ENCODE data around the gene SLCO2B1.
A peak's percentile ranks its signal among the peaks of the same experiment; 100 is the strongest.

Gene SLCO2B1

DNA sequence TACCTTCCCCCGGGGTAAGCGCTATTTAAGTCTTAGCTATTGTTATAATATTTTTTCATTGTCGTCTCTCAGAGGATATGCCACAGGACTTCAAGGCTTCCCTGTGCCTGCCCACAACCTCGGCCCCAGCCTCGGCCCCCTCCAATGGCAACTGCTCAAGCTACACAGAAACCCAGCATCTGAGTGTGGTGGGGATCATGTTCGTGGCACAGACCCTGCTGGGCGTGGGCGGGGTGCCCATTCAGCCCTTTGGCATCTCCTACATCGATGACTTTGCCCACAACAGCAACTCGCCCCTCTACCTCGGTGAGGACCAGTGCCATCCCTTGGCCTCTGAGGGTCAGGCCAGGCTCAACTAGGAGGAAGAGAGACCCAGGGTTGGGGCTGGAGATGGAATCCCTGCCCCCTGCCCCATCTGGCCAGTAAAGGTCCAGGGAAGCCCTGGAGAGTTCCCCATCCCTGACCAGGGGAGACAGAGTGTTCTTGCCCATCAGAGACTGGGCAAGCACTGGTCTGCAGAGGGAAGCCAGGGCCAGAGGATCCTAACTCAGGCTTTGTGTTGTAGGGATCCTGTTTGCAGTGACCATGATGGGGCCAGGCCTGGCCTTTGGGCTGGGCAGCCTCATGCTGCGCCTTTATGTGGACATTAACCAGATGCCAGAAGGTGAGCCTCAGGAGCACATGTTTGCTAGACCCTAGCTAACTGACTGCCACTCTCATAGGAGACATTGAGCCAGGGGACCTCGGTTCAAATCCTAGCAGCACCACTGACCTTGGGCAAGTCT is 18.4 kb downstream of the SLCO2B1 start:
- no peak overlapping the region for H3K4me3 ChIP-seq (ENCODE audit: low read depth, low read length)
- no peak for DNase-seq (ENCODE audit: low read depth)
- TF ChIP-seq, protein P1, sequence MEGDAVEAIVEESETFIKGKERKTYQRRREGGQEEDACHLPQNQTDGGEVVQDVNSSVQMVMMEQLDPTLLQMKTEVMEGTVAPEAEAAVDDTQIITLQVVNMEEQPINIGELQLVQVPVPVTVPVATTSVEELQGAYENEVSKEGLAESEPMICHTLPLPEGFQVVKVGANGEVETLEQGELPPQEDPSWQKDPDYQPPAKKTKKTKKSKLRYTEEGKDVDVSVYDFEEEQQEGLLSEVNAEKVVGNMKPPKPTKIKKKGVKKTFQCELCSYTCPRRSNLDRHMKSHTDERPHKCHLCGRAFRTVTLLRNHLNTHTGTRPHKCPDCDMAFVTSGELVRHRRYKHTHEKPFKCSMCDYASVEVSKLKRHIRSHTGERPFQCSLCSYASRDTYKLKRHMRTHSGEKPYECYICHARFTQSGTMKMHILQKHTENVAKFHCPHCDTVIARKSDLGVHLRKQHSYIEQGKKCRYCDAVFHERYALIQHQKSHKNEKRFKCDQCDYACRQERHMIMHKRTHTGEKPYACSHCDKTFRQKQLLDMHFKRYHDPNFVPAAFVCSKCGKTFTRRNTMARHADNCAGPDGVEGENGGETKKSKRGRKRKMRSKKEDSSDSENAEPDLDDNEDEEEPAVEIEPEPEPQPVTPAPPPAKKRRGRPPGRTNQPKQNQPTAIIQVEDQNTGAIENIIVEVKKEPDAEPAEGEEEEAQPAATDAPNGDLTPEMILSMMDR (IDR thresholded peaks at IDR 0.05; ENCODE audit: insufficient read depth, low read depth, low read length, missing control alignments): no peak

DNA sequence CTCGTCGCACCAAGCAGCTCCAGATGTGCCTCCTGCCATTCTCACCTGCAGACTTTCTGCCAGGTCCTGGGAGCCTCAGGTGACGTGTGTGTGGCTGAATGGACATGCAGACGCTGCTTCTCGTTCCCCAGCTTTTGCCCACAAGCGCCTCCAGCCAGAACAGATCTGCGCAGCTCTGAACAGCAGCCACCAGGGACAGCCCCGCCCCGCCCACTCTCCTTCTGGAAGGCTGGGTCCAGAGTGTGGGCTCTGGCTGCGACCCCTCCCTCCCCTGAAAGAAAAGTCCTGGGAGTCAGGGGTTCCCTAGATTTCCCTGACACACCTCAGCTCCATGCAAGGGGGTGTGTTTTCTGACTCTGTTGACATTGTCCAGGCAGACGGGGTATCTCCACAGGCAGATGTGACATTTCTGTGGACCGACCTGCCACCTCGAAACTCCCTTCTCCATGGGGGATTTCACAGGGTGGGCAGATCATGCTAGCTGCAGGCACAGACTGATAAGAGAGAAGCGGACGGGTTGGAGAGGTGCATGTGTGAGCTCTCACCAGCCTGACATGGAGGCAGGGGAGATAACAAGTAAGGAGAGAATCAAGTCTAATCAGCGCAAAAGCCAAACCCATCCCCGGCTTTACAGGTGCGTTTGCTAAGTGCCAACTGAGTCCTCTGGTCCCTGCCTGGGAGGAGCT is 19.8 kb downstream of the SLCO2B1 start:
- no peak for DNase-seq (ENCODE audit: low read depth)
- TF ChIP-seq, protein P1 (IDR thresholded peaks at IDR 0.05; ENCODE audit: insufficient read depth, low read depth, low read length, missing control alignments): no peak
- no peak overlapping the region for H3K4me3 ChIP-seq (ENCODE audit: low read depth, low read length)

DNA sequence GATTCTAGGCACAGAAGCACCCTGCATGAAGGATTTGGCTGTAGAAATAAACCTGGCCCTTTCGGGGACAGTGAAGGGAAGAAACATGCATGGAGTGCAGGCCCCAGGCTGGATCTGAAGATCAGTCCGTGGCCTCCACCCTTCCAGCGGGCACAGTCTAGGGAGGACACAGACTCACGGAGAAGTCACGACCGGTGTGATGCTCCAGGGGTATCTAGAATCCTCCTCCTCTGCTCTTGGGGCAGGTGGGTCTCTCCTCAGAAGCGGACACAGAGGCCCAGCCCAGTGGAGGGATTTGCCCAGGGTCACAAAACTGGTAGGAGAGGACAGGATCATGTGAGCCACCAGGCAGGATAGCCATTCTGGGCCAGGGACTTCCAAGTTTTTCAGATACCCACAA is 22.4 kb downstream of the SLCO2B1 start:
- no peak for DNase-seq (ENCODE audit: low read depth)
- TF ChIP-seq, protein P1 (IDR thresholded peaks at IDR 0.05; ENCODE audit: insufficient read depth, low read depth, low read length, missing control alignments): no peak
- H3K4me3 ChIP-seq (ENCODE audit: low read depth, low read length): no peak overlapping the region

DNA sequence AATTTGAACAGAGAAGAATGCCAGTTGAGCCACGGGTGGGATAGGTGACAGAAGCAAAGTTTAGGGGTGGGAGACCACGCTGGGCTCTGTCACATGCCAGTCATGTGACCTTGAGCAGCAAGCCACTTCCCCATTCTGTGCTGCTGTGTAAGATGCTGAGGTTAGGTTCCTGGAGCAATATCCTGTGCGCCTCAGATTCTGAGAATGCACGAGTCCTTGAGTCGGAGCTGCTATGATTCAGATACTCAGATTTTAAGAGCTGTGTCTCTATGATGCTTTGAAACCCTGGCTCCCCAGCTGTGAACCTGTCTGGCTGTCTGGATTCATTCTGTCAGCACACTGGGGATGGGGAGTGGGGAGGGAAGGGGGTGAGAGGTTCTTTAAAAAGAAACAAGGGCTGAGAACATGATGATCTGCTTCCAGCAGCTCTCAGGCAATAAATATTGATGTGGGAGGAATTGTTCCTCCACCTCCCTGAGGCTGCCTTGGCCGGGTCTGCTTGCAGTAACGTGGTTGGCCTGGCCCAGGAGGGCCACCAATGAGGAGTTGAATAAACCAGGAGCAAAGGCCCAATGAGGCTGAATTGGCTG is 24.0 kb downstream of the SLCO2B1 start:
- H3K4me3 ChIP-seq (ENCODE audit: low read depth, low read length): no peak overlapping the region
- DNase-seq (ENCODE audit: low read depth): peak; percentile 12
- TF ChIP-seq, protein P1 (IDR thresholded peaks at IDR 0.05; ENCODE audit: insufficient read depth, low read depth, low read length, missing control alignments): no peak

DNA sequence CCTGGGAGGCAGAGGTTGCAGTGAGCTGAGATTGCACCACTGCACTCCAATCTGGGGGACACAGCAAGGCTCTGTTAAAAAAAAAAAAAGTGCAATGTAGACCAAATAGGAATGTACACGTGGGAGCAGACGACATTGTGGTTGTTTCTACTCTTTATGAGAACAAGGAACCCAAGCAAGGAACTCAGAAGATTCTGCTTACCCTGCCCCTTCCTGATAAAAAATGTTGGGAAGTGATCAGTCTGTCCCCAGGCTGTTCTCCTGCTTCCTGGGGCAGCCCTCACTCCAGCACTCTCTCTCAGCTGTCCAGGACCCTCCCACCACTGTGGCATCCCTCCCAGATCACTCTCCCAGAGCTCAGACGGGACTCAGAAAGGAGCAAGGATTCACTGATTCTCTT is 31.8 kb downstream of the SLCO2B1 start:
- TF ChIP-seq, protein P1 (IDR thresholded peaks at IDR 0.05; ENCODE audit: insufficient read depth, low read depth, low read length, missing control alignments): no peak
- no peak for DNase-seq (ENCODE audit: low read depth)
- no peak overlapping the region for H3K4me3 ChIP-seq (ENCODE audit: low read depth, low read length)

DNA sequence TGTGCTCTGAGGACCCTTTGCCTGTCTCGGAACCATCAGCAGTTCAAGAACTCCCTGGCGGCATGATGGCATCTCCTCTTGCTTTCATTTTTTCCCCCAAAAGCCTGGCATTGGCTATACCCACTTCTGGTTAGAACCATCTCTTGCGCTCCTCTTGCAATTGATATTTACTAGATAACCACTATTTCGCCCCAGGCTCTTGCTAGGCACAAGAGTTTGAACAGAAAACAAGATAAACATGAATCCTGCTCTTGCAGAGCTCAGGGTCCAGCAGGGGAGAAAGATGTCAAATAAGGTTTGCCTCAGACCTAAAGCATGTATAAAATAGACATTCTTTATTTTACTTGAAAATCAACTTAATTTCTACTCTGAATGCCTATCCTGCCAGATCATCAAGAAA is 33.1 kb downstream of the SLCO2B1 start:
- TF ChIP-seq, protein P1 (IDR thresholded peaks at IDR 0.05; ENCODE audit: insufficient read depth, low read depth, low read length, missing control alignments): no peak
- H3K4me3 ChIP-seq (ENCODE audit: low read depth, low read length): no peak overlapping the region
- DNase-seq (ENCODE audit: low read depth): no peak
